RWPE1 (cell line): Measurements from ENCODE around the gene DMRT3.

Source experiments
- CTCF ChIA-PET: fragments of 350-600 bp; sonication (Branson Sonifier 250); formaldehyde crosslinking; extraction: SDS; loops from one replicate; lab custom pipeline; 2021; lab: Yijun Ruan, JAX
- POLR2A ChIA-PET: fragments of 400-600 bp; formaldehyde crosslinking; extraction: SDS; loops from one replicate; lab custom pipeline; 2020; ENCODE audit warnings: antibody characterized with exemption; ENCODE audit not compliant: low non-redundant PET; lab: Yijun Ruan, JAX
- DNase-seq: peaks from one replicate; pipeline ENCODE4 v3.0.0; 2012; ENCODE audit warnings: low spot score
- H3K27ac ChIP-seq: fragments of 450-650 bp; 2 replicates; pipeline ENCODE4 v1.5.1; 2017
- CTCF ChIP-seq: fragments of 450-650 bp; conservative IDR thresholded peaks from 2 replicates; pipeline ENCODE4 v1.5.1; 2017; ENCODE audit warnings: low read depth, mild to moderate bottlenecking

Gene DMRT3

GRCh38 chr9:976258-976942 lies at the start of gene DMRT3:
TSS of gene DMRT3 (plus strand) at chr9:976655. CDS start at chr9:977002, 347 bp downstream.
- ChIA-PET POLR2A (no interaction called here), CTCF (interaction anchor here (0.6 to 0.9 kb wide), 2 partner anchors 25 to 64 kb away, joined by 3 to 5 read pairs; no protein-coding TSS in a partner anchor)
- no peak for DNase-seq
- no peak for TF ChIP-seq CTCF
- H3K27ac ChIP-seq: no peak within 1 kb of the TSS

- ChIA-PET CTCF (no interaction called here), POLR2A (no interaction called here)
- no peak for DNase-seq
- no peak for TF ChIP-seq CTCF
- H3K27ac ChIP-seq: no peak overlapping the region
Measured at GRCh38 chr9:926976-927375, 49.5 kb upstream of the DMRT3 start.

- peak; percentile 21; the same call in 1 of the 2 replicates for TF ChIP-seq CTCF
- POLR2A ChIA-PET: no interaction called here
- H3K27ac ChIP-seq: no peak overlapping the region
- CTCF ChIA-PET: interaction anchor here (0.7 to 1.1 kb wide), 3 partner anchors 25 to 53 kb away, joined by 3 to 5 read pairs (median 3); no protein-coding TSS in a partner anchor
- peak; percentile 5 for DNase-seq
Measured at GRCh38 chr9:928363-929042, 48.0 kb upstream of the DMRT3 start.

- TF ChIP-seq CTCF: no peak
- H3K27ac ChIP-seq: no peak overlapping the region
- DNase-seq: no peak
- ChIA-PET POLR2A (no interaction called here), CTCF (no interaction called here)
Measured at GRCh38 chr9:929719-930118, 46.7 kb upstream of the DMRT3 start.

GRCh38 chr9:933356-933755 lies 43.1 kb upstream of the DMRT3 start:
- TF ChIP-seq CTCF: no peak
- H3K27ac ChIP-seq: no peak overlapping the region
- ChIA-PET POLR2A (no interaction called here), CTCF (interaction anchor here (0.7 kb wide), 1 partner anchor 70 kb away, joined by 5 read pairs; no protein-coding TSS in a partner anchor)
- DNase-seq: no peak

GRCh38 chr9:935348-935965 lies 41.0 kb upstream of the DMRT3 start:
- CTCF ChIA-PET: no interaction called here
- POLR2A ChIA-PET: no interaction called here
- peak; percentile 29 for DNase-seq
- TF ChIP-seq CTCF: no peak
- no peak overlapping the region for H3K27ac ChIP-seq
